Esophagus squamous epithelium (tissue), 5 donors: ENCODE data around the gene TNK1. TPM values are rescaled to one million over a fixed set of nuclear protein-coding genes. Genes with fewer than 3 reads are reported as not detected.

Experiments used
- DNase-seq: peaks from one replicate; lab custom pipeline; 2025; lab: John Stamatoyannopoulos, UW
- H3K27ac ChIP-seq, 4 donors: fragments of 200-600 bp; sonication (generic); one replicate each; pipeline ENCODE4 v1.5.1; 2016 to 2019; ENCODE audit warnings: mild to moderate bottlenecking in 1 of 4
- H3K27me3 ChIP-seq, 4 donors: fragments of 200-600 bp; sonication (generic); 1 replicate in 3 of 4; 2 replicates in 1 of 4; pipeline versions ENCODE4 v1.5.1 to v1.6.0; 2017 to 2021; ENCODE audit warnings: antibody characterized with exemption in 1 of 4
- H3K36me3 ChIP-seq, 3 donors: fragments of 200-600 bp; sonication (generic); one replicate each; pipeline ENCODE4 v1.5.1; 2016 to 2019
- H3K4me1 ChIP-seq, 3 donors: fragments of 200-600 bp; sonication (generic); one replicate each; pipeline ENCODE4 v1.5.1; 2017 to 2019
- H3K4me3 ChIP-seq, 4 donors: fragments of 200-600 bp; sonication (generic); 1 replicate in 3 of 4; 2 replicates in 1 of 4; pipeline ENCODE4 v1.5.1; 2016 to 2019; ENCODE audit warnings: mild to moderate bottlenecking in 2 of 4, moderate library complexity in 1 of 4
- H3K9me3 ChIP-seq, 3 donors: fragments of 200-600 bp; sonication (generic); one replicate each; pipeline ENCODE4 v1.5.1; 2016 to 2019
- CTCF ChIP-seq, 6 experiments: fragments of 450-650 bp in 4 of 6; fragments of 200-600 bp in 2 of 6; sonication (generic) in 2 of 6; IDR thresholded peaks; one replicate each; pipeline ENCODE4 v1.5.1; 2016 to 2019; ENCODE audit warnings: antibody characterized with exemption in 6 of 6, mild to moderate bottlenecking in 4 of 6, moderate library complexity in 4 of 6
- POLR2A ChIP-seq, 4 donors: fragments of 450-650 bp; IDR thresholded peaks; one replicate each; pipeline ENCODE4 v1.6.1; 2017; ENCODE audit warnings: antibody characterized with exemption in 4 of 4, mild to moderate bottlenecking in 4 of 4, moderate library complexity in 3 of 4
- WGBS, 2 donors: methylation state at CpG; one replicate each; pipeline ENCODE4 v1.1.5; 2018; 5-methylcytosine and 5-hydroxymethylcytosine counted together
- intact Hi-C: fragments of 100-400 bp; cut with DNase I; formaldehyde crosslinking; loops from one replicate; pipeline ENCODE4 v1.15.0; 2022
- total RNA-seq, 4 donors: library from RNA; depleted of rRNA; stranded (reverse); fragments of >200 nt; gene quantifications; one replicate each; pipeline ENCODE4 v1.1.0, GENCODE V29; 2016
- donor health status: DM: yes; HTN: yes; CAD: no.

TNK1 gene
- total RNA-seq, 4 donors from 2014 or later: 6.2 to 15.2 (median 9.9) TPM

- TF ChIP-seq CTCF (IDR thresholded peaks at IDR 0.05): no peak
- no peak for TF ChIP-seq POLR2A (IDR thresholded peaks at IDR 0.05)
- WGBS, 2 donors: 52 to 71% methylated on average over 9 to 11 of the region's 18 CpGs
- Histone ChIP-seq H3K36me3 (no peaks in the 10 kb centered on the region), H3K4me3 (no peak overlapping the region), H3K27me3 (peaks cover 0 to 20% (median 3%) of the 10 kb centered on the region in 4 donors), H3K9me3 (no peaks in the 10 kb centered on the region), H3K27ac (no peak overlapping the region), H3K4me1 (peaks cover 17 to 26% (median 19%) of the 10 kb centered on the region in 3 donors)
- intact Hi-C loops: no loop called here
- DNase-seq: no peak
Observed at GRCh38 chr17:7346761-7347614, 33.9 kb upstream of the TNK1 start.

- no peaks in the 10 kb centered on the region for H3K9me3 ChIP-seq
- DNase-seq: no peak
- 59 to 65% methylated on average over 2 to 9 of the region's 19 CpGs for WGBS, 2 donors
- H3K4me3 ChIP-seq: no peak overlapping the region
- H3K36me3 ChIP-seq: no peaks in the 10 kb centered on the region
- TF ChIP-seq CTCF (IDR thresholded peaks at IDR 0.05) (no peak), POLR2A (IDR thresholded peaks at IDR 0.05) (no peak)
- intact Hi-C loops: no loop called here
- peaks cover 0 to 12% (median 3%) of the 10 kb centered on the region in 4 donors for H3K27me3 ChIP-seq
- H3K4me1 ChIP-seq: peaks cover 21 to 34% (median 26%) of the 10 kb centered on the region in 3 donors
- no peak overlapping the region for H3K27ac ChIP-seq
Observed at GRCh38 chr17:7347630-7348477, 33.0 kb upstream of the TNK1 start.

- intact Hi-C loops: no loop called here
- WGBS, 2 donors: 64 to 76% methylated on average over 12 to 17 of the region's 19 CpGs
- TF ChIP-seq CTCF (IDR thresholded peaks at IDR 0.05) (no peak), POLR2A (IDR thresholded peaks at IDR 0.05) (no peak)
- Histone ChIP-seq H3K4me1 (peaks cover 29 to 42% (median 34%) of the 10 kb centered on the region in 3 donors), H3K27me3 (peaks cover 0 to 5% (median 2%) of the 10 kb centered on the region in 4 donors), H3K27ac (no peak overlapping the region), H3K36me3 (no peaks in the 10 kb centered on the region), H3K4me3 (no peak overlapping the region), H3K9me3 (no peaks in the 10 kb centered on the region)
- no peak for DNase-seq
Observed at GRCh38 chr17:7348478-7349242, 32.2 kb upstream of the TNK1 start.

- TF ChIP-seq POLR2A (IDR thresholded peaks at IDR 0.05) (peak in 3 of 4 donors; percentile 8 to 64 (median 34)), CTCF (IDR thresholded peaks at IDR 0.05) (peak in 4 of 6 experiments; percentile 0 to 37 (median 20))
- H3K9me3 ChIP-seq: no peaks in the 10 kb centered on the region
- DNase-seq: no peak
- H3K27ac ChIP-seq: peak within 1 kb of the TSS; percentile 98 to 100 (median 98)
- intact Hi-C loops: no loop called here
- H3K27me3 ChIP-seq: no peaks in the 10 kb centered on the region
- H3K36me3 ChIP-seq: no peaks in the 10 kb centered on the region
- WGBS, 2 donors: 0% methylated on average over 2 of the region's 91 CpGs; no CpG with 5 or more reads in 1 of the 2 donors
- peak within 1 kb of the TSS; percentile 80 to 89 (median 87) for H3K4me3 ChIP-seq
- peaks cover 48 to 74% (median 54%) of the 10 kb centered on the region in 3 donors for H3K4me1 ChIP-seq
Observed at GRCh38 chr17:7351665-7352502, 29.0 kb upstream of the TNK1 start, which contains the start of gene KCTD11. Gene KCTD11 (plus strand): TSS chr17:7352162.
